GM21367 (cell line): ENCODE results near the gene CD247.
A peak's percentile ranks its signal among the peaks of the same experiment; 100 is the strongest.
"Not testable (repeated sequence)": the region's sequence is repeated elsewhere in the genome, so short reads cannot be mapped to it uniquely, and the experiment has no call there.

Experiments
- ATAC-seq: cut with Tn5 transposase; IDR thresholded peaks from one replicate; pipeline ENCODE4 v1.9.1; 2021; ENCODE audit not compliant: unreplicated experiment

Gene CD247

DNA sequence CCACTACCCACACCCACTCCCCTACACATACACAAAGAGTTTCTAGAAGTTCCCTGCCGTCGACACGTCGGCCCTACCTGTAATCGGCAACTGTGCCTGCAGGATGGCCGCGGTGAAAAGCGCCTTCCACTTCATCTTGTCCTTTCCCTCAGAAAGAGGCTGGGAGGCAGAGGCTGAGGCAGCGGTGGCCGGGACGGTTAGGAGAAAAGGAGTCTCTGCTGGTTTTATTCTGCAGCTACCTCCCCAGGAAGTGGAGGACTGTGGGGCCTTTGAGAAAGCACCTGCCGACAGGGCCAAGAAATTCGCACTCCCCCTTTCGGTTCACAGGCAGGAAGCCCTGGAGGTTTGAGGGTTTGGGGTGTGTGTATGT is at the start of gene CD247:
Gene CD247, minus strand, starts transcription at position 199 of the 370 bp plus-strand sequence. Its CDS starts 64 bp downstream, at position 135.
- ATAC-seq, result no peak

DNA sequence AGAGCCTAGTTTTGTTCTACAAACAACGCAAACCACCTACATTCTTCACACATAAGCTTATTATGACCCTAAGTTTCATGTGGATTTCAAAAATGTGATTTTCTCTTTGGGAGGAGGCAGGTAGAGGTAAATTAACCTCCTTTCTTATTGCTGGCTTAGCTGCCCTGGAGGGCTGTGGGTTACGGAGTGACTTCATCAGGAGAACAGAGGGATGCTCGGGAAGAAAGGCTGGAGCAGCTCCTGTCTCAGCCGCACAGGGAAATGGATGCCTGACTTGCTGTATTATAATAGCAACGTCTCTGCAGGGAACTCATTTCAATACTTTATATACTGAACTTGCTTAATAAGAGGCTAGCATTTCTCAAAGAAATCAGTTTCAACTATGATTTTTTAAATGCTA is 49.3 kb upstream of the CD247 start:
- ATAC-seq, result no peak

- no peak for ATAC-seq
Observed at GRCh38 chr1:167566766-167567165, 48.4 kb upstream of the CD247 start.

- no peak for ATAC-seq
Observed at GRCh38 chr1:167565922-167566321, 47.6 kb upstream of the CD247 start.

DNA sequence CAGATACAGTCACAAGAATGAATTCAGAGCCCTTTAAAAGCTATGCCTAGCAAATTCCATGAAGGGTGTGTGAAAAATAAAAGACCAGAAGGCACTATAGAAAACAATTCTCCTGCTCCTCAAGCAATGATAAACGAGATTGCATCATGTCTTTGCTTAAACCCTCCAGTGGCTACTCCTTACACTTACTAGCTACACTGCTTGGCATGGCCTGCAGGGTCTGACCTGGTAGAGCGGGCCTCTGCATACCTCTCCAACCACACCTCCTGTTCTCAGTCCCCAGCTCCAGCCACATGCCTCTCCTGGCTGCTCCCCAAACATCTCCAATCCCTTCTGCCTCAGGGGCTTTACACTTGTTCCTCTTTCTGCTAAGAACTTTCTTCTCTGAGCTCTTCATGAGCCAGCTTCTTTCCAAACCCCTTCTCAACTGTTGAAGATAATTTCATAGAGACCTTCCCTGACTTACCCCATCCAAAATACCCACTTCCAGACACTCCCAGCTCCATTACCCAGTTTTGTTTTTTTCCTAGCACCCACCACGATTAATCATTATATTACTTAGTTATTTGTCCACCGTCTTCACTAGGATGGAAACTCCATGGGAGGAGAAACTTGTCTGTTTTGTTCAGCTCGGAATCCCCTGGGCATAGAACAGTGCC is 46.4 kb upstream of the CD247 start:
- ATAC-seq, result no peak

- ATAC-seq, result no peak
Observed at GRCh38 chr1:167563579-167564246, 45.4 kb upstream of the CD247 start.

- no peak for ATAC-seq
Observed at GRCh38 chr1:167562702-167563101, 44.4 kb upstream of the CD247 start.

DNA sequence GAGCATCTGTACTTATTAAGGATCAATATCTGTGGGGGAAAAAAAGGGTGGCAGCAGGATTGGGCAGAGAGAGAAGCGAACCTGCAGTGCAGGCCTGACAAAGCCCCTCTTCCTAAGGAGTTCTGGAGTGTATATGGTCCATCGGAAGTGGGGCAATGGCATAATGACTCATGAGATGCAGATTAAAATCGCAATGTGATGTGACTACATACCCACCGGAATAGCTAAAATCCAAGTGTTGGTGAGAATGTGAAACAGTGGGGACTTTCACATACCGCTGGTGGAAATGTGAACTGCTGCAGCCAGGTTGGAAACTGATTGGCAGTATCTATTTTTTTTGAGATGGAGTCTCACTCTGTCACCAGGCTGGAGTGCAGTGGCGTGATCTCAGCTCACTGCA is 43.4 kb upstream of the CD247 start:
- ATAC-seq, result no peak

GRCh38 chr1:167555971-167556714 is 37.8 kb upstream of the CD247 start:
- ATAC-seq, result no peak

- not testable (repeated sequence) for ATAC-seq
Observed at GRCh38 chr1:167555072-167555471, 36.7 kb upstream of the CD247 start.

- ATAC-seq, result no peak
Observed at GRCh38 chr1:167554028-167554779, 35.9 kb upstream of the CD247 start.

DNA sequence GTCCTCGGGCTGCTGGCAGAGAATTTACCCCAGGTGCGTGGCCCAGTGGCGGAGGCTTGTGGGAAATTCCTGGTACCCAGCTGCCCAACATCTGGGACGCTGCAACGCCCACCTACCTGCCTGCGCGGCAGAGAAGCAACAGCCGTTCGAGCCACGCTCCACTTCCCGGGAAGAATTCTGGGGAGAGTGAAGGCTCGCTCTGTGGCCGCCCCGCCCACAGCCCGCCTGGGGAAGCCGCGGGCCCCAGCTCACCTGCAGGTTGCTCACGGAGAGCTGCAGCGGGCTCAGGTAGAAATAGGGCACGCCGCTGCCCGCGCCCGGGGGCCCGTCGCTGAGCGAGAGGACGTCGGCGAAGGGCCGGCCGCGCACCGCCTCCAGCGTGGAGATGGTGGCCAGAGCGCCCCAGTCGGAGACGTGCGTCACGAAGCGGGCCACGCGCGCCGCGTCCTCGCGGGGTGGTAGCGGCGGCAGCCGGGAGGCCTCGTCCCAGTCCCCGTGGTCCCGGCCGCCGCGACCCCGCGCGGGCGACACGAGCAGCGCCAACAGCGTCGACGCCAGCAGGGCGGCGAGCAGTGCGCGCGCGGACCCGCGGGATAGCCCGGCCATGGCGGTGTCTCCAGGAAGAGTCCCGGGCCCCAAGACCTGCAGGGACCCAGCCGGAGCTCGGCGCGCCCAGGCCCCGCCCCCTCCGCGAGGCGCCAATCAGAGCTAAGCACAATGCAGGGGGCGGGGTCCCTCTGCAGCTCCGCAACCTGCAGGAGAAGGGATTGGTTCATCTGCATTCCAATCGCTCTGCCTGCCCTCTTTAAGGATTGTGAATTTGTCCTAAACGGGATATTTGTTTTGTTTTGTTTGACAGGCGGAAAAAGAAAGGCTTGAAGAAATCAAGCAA is 35.1 kb upstream of the CD247 start, which contains the start of gene CREG1:
Gene CREG1, minus strand, starts transcription at position 627 of the 892 bp plus-strand sequence.
- ATAC-seq, result peak; percentile 97

- no peak for ATAC-seq
Observed at GRCh38 chr1:167551362-167551761, 33.0 kb upstream of the CD247 start.

DNA sequence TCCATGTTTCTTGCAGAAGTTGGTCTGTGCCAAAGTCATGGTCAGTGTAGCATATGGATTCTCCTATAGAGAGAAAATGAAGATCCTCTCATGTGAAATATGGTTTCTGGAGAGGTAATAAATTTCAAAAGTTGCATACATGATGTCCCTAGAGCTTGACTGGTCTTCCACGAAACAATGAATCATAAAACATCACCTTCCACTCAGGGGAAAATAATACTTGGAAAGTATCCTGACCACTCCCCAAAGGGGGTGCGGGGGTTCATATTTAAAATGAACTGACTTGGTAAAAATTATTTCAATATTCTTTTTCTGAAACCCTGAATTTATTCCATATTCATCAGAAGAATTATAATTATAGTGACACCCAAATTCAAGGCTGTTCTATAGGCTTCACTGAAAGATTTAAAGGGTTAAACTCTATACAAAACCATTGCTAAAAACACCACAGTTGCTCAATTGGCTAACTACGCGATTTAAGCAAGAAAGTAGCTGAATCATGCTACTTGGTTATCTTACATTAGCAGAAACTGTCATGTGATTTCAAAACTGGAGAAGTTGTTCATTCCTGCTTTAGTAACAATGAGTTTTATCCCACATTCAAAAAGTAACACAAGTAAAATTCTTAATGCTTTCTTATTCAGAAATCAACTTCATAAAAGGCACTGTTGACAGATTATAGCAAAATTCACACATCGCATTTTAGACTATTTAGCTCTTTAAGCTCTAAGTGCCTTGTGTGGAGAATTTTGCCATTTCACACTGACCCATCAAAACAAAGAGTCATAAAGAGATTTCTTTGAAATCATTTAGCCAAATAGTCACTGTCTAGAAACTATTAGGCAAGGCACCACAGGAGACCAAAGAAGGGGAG is 30.0 kb upstream of the CD247 start:
- ATAC-seq, result no peak

DNA sequence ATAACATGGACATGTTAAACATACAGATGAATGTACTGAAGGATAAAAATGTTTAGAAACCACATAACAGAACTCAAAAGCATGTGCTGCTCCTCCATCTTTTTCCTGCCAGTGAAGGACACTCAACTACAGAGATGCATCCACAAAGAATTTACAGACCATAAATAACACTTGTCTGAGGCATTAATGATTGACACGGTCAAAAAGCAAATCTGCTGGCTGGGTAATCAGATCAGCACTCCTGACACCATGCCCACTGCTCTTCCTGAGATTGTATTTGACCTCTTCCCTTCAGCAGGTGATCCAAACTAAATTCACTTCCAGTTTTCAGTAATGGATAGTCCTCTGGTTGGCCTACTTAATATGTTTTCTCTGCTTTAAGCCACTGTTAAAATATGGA is 28.6 kb upstream of the CD247 start:
- ATAC-seq, result no peak

DNA sequence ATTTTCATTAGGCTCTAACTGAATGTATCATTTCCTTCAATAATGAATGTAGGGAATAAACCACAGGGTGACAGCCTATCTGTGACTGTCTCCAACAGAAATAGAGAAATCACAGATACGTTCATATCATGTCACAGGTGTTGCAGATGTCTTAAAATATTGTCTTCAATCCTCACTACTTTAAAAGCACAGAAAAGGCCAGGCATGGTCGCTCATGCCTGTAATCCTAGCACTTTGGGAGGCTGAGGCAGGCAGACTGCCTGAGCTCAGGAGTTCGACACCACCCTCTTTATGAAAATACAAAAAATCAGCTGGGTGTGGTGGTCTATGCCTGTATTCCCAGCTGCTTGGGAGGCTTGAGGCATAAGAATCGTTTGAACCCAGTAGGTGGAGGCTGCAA is 27.0 kb upstream of the CD247 start:
- ATAC-seq, result no peak

DNA sequence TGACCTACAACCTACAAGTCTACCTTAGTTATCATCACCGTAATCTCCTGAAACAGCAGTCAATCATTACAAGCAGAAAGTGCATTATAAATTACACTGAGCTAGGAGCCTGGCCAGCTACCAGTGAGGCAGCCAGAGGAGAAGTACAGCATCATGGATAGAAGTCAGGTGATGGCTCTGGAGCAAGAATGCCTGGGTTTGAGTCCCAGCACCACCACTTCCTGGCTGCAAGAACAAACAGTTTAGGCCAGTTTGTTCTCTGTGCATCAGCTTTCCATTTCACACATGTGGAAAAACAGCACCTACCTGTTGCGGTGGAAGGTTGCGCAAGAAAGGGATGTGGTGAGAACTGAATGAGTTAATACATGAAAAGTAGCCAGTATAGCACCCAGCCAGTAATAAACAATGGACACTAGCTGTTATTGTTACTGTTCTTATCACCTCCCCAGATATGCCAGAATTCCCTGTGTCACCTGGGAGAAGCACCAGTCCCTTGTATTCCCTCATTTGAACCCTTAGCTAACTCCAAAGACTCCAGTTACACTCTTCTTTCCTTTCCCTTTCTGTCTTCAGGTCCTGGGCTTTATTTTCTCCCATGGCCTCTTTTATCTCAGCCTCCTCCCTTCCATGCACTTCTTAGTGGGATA is 26.2 kb upstream of the CD247 start:
- no peak for ATAC-seq

- no peak for ATAC-seq
Observed at GRCh38 chr1:167543199-167543990, 25.1 kb upstream of the CD247 start.
